ENCODE measurements around the gene CDH23. TPM values are rescaled to one million over a fixed set of nuclear protein-coding genes. Genes with fewer than 3 reads are reported as not detected.
A peak's percentile ranks its signal among the peaks of the same experiment; 100 is the strongest.

Gene CDH23
- total and polyA plus RNA-seq, 9 of the 15 experiments (the other 6 are each of a cell fraction or from before 2014, with no cell fraction given) = 0.18 to 1.2 (median 0.47) TPM

- TF ChIP-seq MLLT1 (IDR thresholded peaks at IDR 0.05) (no peak), HMGN3 (IDR thresholded peaks at IDR 0.05; ENCODE audit: borderline replicate concordance, extremely low read depth, insufficient read length, low read depth, low read length) (no peak), CHAMP1 (IDR thresholded peaks at IDR 0.05) (no peak), HEY1 (CRISPR knock-in tag; IDR thresholded peaks at IDR 0.05; ENCODE audit: borderline replicate concordance) (no peak), CBX3 (IDR thresholded peaks at IDR 0.05; ENCODE audit: borderline replicate concordance in 1 of 2, low read length in 2 of 2) (peak in 1 of 2 experiments; percentile 68; a peak in 1 of 3 replicates), ZNF174 (CRISPR knock-in tag; IDR thresholded peaks at IDR 0.05) (no peak), ESRRB (CRISPR knock-in tag; IDR thresholded peaks at IDR 0.05; ENCODE audit: borderline replicate concordance) (no peak), CAMTA2 (CRISPR knock-in tag; conservative IDR thresholded peaks at IDR 0.05) (no peak), SETDB1 (IDR thresholded peaks at IDR 0.05; ENCODE audit: low read length) (no peak), MGA (IDR thresholded peaks at IDR 0.05) (no peak), FIP1L1 (IDR thresholded peaks at IDR 0.05; ENCODE audit: low read depth, low read length, poor library complexity, severe bottlenecking) (no peak), KAT2B (IDR thresholded peaks at IDR 0.05; ENCODE audit: low read depth, low read length) (no peak)
Observed at GRCh38 chr10:71359364-71360046, 37.2 kb upstream of the CDH23 start (continued).
